Astrocyte of the cerebellum (primary cell): ENCODE data around the gene TXNRD1.

ENCODE experiments used
- DNase-seq: peaks from one replicate; pipeline ENCODE4 v3.0.0-alpha.2; 2011; ENCODE audit warnings: low read depth
- H3K4me3 ChIP-seq: 2 replicates; pipeline ENCODE4 v1.5.1; 2011; ENCODE audit warnings: mild to moderate bottlenecking, low read depth, low read length, moderate library complexity
- in situ Hi-C: cut with HindIII; loops from 2 replicates; pipeline ENCODE4 v1.10.0; 2017; ENCODE audit warnings: low sequenced_read_pairs
- TF ChIP-seq, protein P1 (sequence below): IDR thresholded peaks from 2 replicates; pipeline ENCODE4 v1.5.1; 2012; ENCODE audit warnings: low read length, low read depth, moderate library complexity, mild to moderate bottlenecking; ENCODE audit errors: missing control alignments

TXNRD1 gene

DNA sequence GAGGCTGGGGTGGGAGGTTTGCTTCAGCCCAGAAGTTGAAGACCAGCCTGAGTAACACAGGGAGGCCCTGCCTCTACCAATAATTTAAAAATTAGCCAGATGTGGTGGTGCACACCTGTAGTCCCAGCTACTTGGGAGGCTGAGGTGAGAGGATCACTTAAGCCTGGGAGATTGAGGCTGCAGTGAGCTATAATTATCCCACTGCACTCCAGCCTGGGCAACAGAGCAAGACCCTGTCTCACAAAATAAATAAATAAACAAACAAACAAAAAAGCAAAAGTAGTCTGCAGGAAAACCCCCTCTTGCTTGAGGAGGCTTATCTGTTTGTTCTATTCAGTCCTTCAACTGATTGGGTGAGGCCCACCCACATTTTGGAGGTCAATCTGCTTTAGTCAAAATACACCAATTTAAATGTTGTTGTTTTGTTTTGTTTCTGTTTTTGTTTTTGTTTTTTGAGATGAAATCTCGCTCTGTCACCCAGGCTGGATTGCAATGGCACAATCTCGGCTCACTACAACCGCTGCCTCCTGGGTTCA, 24.9 kb upstream of the TXNRD1 start:
- in situ Hi-C loops: no loop called here
- H3K4me3 ChIP-seq: no peak overlapping the region
- DNase-seq: no peak
- TF ChIP-seq, protein P1, sequence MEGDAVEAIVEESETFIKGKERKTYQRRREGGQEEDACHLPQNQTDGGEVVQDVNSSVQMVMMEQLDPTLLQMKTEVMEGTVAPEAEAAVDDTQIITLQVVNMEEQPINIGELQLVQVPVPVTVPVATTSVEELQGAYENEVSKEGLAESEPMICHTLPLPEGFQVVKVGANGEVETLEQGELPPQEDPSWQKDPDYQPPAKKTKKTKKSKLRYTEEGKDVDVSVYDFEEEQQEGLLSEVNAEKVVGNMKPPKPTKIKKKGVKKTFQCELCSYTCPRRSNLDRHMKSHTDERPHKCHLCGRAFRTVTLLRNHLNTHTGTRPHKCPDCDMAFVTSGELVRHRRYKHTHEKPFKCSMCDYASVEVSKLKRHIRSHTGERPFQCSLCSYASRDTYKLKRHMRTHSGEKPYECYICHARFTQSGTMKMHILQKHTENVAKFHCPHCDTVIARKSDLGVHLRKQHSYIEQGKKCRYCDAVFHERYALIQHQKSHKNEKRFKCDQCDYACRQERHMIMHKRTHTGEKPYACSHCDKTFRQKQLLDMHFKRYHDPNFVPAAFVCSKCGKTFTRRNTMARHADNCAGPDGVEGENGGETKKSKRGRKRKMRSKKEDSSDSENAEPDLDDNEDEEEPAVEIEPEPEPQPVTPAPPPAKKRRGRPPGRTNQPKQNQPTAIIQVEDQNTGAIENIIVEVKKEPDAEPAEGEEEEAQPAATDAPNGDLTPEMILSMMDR: no peak

DNA sequence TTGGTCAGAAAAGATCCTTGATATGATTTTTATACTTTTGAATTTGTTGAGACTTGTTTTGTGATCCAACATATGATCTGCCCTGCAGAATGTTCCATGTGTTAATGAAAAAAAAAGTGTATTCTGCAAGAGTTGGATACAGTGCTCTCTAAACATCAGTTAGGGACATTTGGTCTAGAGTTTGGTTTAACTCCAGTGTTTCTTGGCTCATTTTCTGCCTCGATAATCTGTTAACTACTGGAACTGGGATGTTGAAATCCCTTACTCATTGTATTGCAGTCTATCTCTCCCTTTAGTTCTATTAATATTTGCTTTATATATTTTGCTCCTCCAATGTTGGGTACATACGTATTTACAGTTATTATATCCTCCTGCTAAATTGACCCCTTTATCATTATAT, 18.3 kb upstream of the TXNRD1 start:
- TF ChIP-seq, protein P1: no peak
- no peak for DNase-seq
- in situ Hi-C loops: no loop called here
- H3K4me3 ChIP-seq: no peak overlapping the region

DNA sequence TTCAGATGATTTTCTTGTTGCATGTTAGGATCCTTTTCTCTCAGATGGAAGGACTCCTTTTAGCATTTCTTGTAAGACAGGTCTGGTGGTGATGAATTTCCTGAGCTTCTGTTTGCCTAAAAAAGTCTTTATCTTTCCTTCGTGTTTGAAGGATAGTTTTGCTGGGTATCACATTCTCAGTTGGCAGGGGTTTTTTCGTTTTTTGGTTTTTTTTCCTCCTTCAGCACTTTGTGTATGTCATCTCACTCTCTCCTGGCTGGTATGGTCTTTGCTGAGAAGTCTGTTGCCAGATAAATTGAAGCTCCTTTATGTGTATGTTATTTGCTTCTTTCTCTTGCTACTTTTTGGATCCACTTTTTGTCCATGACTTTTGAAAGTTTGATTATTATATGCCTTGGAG, 15.6 kb upstream of the TXNRD1 start:
- in situ Hi-C loops: no loop called here
- no peak overlapping the region for H3K4me3 ChIP-seq
- DNase-seq: no peak
- TF ChIP-seq, protein P1: no peak

DNA sequence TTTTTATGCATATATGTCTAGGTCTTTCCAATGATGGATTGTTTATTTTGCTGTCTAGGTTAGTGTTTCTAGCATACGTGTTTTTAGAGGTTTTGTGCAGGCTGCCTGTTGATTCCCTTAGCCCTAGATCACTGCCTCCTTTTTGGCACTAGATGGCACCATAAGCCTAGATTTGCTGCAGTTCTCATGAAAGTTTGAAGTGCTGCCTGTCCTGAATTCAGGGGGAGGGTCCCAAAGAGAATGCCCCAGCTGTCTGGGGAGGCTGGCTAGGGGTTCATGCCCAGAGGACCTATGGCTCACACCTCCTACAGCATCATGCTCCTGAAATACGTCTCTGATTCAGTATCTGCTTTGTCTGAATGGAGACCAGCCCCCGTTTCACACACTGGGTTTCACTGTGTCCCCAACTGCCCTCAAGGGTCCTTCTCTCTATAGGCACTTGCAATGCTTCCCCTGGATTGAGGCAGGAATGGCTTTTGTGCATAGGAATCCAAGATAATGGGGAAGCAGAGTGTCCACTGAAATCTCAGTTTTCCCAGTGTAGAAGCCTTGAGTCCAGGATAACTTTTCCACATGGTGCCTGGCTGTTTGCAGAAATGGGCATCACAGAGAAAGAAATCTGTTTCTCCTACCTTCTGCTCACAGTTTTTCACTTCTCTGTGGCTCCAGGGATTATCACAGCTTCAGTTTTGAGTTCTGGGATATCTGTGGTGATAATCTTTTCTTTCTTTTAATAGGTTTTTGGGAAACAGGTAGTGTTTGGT, 14.2 kb upstream of the TXNRD1 start:
- peak; percentile 55 for DNase-seq
- H3K4me3 ChIP-seq: no peak overlapping the region
- TF ChIP-seq, protein P1: peak; percentile 90
- in situ Hi-C loops: no loop called here

DNA sequence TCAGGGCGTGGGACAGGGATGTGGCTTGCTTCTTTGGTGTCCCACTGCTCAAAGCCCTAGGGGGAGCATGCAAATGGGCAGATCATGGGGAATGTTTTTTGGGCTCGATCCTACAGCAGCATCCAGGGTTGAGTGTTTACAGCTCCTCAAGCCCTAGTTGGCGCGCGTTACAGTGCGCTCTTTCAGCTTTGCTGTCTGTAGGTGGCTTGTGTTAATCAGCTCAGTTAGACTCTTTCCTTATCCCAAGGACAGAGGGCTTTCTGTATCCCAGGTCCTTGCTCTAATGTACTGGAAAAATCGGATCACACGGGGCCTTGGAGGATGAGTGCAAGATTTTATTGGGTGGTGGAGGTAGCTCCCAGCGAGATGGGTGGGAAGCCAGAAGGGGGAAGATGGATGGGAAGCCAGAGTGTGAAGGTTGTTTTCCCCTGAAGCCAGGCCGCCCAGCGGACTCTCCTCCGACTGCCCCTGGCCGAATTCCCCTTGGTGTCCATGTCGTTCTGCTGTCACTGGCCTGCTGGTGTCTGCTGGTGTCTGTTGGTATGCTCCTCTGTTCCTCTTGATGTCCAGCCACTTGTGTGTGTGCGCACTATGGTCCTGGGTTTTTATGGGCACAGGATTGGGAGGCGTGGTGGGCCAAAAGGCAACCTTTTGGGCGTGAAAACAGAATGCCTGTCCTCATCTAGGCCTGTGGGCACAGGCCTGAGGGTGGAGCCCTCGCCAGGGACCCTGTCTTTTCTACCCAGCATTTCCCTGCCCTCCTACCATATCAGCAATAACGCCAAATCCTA, 10.7 kb upstream of the TXNRD1 start:
- TF ChIP-seq, protein P1: no peak
- H3K4me3 ChIP-seq: no peak overlapping the region
- in situ Hi-C loops: no loop called here
- no peak for DNase-seq

DNA sequence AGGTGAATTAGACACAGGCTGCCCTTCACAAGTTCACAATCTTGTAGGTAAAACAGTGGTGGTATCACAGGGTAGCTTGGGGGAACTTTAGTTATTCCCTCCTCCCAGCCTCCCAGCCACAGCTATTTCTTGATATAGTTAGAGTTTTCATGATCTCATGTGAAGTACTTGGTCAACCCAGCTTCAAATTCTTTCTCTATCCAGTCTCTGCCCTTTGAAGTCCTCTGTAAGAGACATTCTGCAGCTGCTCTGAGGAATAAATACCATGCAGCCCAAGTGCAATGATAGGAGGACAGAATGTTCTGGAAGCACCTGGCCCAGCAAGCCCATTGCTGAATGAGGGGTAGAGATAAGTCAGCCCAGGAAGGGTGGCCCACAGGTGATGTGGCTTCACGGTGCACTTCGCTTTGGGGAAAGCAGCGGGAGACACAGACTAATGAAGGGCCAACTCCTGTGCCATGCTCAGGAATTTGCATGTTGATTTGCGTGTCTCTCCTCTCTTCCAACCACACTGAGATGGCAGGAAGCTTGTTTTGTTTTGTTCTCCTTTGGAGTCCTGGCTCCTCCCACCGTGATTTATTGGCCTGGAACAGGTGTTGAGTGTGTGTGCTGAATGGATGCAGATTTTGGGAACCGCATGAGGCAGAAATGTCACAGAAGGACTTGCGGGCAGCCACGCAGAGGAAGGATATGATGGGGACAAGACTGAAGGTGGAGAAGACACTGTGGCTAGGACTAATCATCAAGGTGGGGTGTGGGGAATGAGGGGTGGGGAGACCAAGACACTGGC, 8.0 kb upstream of the TXNRD1 start:
- TF ChIP-seq, protein P1: no peak
- no peak for DNase-seq
- H3K4me3 ChIP-seq: no peak overlapping the region
- in situ Hi-C loops: no loop called here
